Neural crest cell (in vitro differentiated cells): ENCODE data around the gene HES7. TPM values are rescaled to one million over a fixed set of nuclear protein-coding genes. Genes with fewer than 3 reads are reported as not detected.

Experiments used
- DNase-seq: peaks from one replicate; pipeline ENCODE4 v3.0.0; 2021; ENCODE audit warnings: low read depth, mixed read lengths, low spot score
- H3K27ac Mint-ChIP-seq: one replicate; pipeline ENCODE4 v1.8.0; 2021; ENCODE audit warnings: mild to moderate bottlenecking, mixed read lengths; ENCODE audit not compliant: unreplicated experiment
- H3K27me3 Mint-ChIP-seq: 2 replicates; pipeline ENCODE4 v1.8.0; 2021; ENCODE audit warnings: low read depth, mild to moderate bottlenecking, mixed read lengths
- H3K36me3 Mint-ChIP-seq: 2 replicates; pipeline ENCODE4 v1.8.0; 2021; ENCODE audit warnings: low read depth, mild to moderate bottlenecking, mixed read lengths
- H3K4me1 Mint-ChIP-seq: 2 replicates; pipeline ENCODE4 v1.8.0; 2021; ENCODE audit warnings: mixed read lengths
- H3K4me3 Mint-ChIP-seq: one replicate; pipeline ENCODE4 v1.8.0; 2021; ENCODE audit warnings: mild to moderate bottlenecking, mixed read lengths
- H3K9me3 Mint-ChIP-seq: 2 replicates; pipeline ENCODE4 v1.8.0; 2021; ENCODE audit warnings: mixed read lengths
- CTCF ChIP-seq: fragments of 200-600 bp; sonication (generic); conservative IDR thresholded peaks from 2 replicates; pipeline ENCODE4 v1.5.0; 2021; ENCODE audit warnings: antibody characterized with exemption, mild to moderate bottlenecking
- microRNA-seq: library from miRNA; unstranded; fragments of <30 nt; microRNA quantifications from one replicate; pipeline ENCODE4, GENCODE V29; 2020
- total RNA-seq: library from RNA; stranded (reverse); gene quantifications from 2 replicates; pipeline ENCODE4 v1.2.1, GENCODE V29; 2021

HES7 gene
- total RNA-seq, 1 donor from 2014 or later = 0.56 TPM

- peaks cover 100% of the 10 kb centered on the region for H3K27me3 Mint-ChIP-seq
- H3K4me3 Mint-ChIP-seq = no peak overlapping the region
- no peaks in the 10 kb centered on the region for H3K36me3 Mint-ChIP-seq
- no peaks in the 10 kb centered on the region for H3K9me3 Mint-ChIP-seq
- DNase-seq = no peak
- H3K27ac Mint-ChIP-seq = no peak overlapping the region
- no peak for TF ChIP-seq CTCF
- H3K4me1 Mint-ChIP-seq = peaks cover 15% of the 10 kb centered on the region
These were observed 52.4 kb downstream of the HES7 start for GRCh38 chr17:8071496-8071895.

Small RNA genes within 50 kb of the gene (microRNA-seq; reads per million reads assigned to microRNA genes)
- gene MIR4314 = not detected
- gene MIR6883 = not detected

Other genes starting within 250 kb of the HES7 start
- 53.3 and 59.7 TPM in 2 replicates for gene CHD3, start 235.3 kb downstream of the HES7 start, total RNA-seq
- 3.6 and 4.0 TPM in 2 replicates for gene RNF227, start 207.8 kb downstream of the HES7 start, total RNA-seq
- 19.9 and 20.4 TPM in 2 replicates for gene KCNAB3, start 194.2 kb downstream of the HES7 start, total RNA-seq
- 129 and 145 TPM in 2 replicates for gene TRAPPC1, start 192.2 kb downstream of the HES7 start, total RNA-seq
- 55.5 and 58.3 TPM in 2 replicates for gene CNTROB, start 191.9 kb downstream of the HES7 start, total RNA-seq
- not detected in 2 replicates for gene GUCY2D, start 121.5 kb downstream of the HES7 start, total RNA-seq
- gene ALOX15B, start 85.0 kb downstream of the HES7 start, total RNA-seq = not detected in 2 replicates
- gene ALOX12B, start 36.4 kb downstream of the HES7 start, total RNA-seq = not detected in 2 replicates
- gene ALOXE3, start 5.6 kb downstream of the HES7 start, total RNA-seq = 0.09 TPM in 1 of 2 replicates, not detected in the other
- 38.3 and 51.6 TPM in 2 replicates for gene PER1, start 28.3 kb upstream of the HES7 start, total RNA-seq
- gene VAMP2, start 38.8 kb upstream of the HES7 start, total RNA-seq = 47.2 and 49.7 TPM in 2 replicates
- 41.4 and 45.7 TPM in 2 replicates for gene TMEM107, start 52.3 kb upstream of the HES7 start, total RNA-seq
- 5.5 and 5.6 TPM in 2 replicates for gene BORCS6, start 66.1 kb upstream of the HES7 start, total RNA-seq
- 176 and 186 TPM in 2 replicates for gene AURKB, start 86.5 kb upstream of the HES7 start, total RNA-seq
- gene CTC1, start 124.0 kb upstream of the HES7 start, total RNA-seq = 39.7 and 44.8 TPM in 2 replicates
- gene PFAS, start 125.2 kb upstream of the HES7 start, total RNA-seq = 201 and 217 TPM in 2 replicates
- 48.5 and 51.0 TPM in 2 replicates for gene RANGRF, start 164.6 kb upstream of the HES7 start, total RNA-seq
- gene SLC25A35, start 171.3 kb upstream of the HES7 start, total RNA-seq = 2.3 and 3.5 TPM in 2 replicates
- gene ARHGEF15, start 186.1 kb upstream of the HES7 start, total RNA-seq = not detected in 2 replicates
- gene ODF4, start 215.7 kb upstream of the HES7 start, total RNA-seq = not detected in 2 replicates